ENCODE results near the gene SOS2.

The SOS2 gene

GRCh38 chr14:50233166-50233950 is 2.0 kb upstream of the SOS2 start:
- Histone ChIP-seq H3K4me2 (ENCODE audit: low read length) (no peak overlapping the region), H3K9me2 (replicated peaks; ENCODE audit: control insufficient read depth, low read length) (no peaks in the 10 kb centered on the region), H3F3A (ENCODE audit: control insufficient read depth, insufficient read depth) (no peaks in the 10 kb centered on the region), H3K36me3 (ENCODE audit: control insufficient read depth, low read length) (peaks cover 5% of the 10 kb centered on the region), H3K79me2 (ENCODE audit: control insufficient read depth, low read length) (peaks cover 26% of the 10 kb centered on the region), H3K27ac (ENCODE audit: low read depth, low read length) (no peak overlapping the region), H3K27me3 (ENCODE audit: control insufficient read depth, low read length) (no peaks in the 10 kb centered on the region), H3K9me3 (ENCODE audit: control insufficient read depth, insufficient read depth, low read length) (peaks cover 4% of the 10 kb centered on the region; the same call in 1 of the 2 replicates), H4K20me1 (ENCODE audit: control insufficient read depth, insufficient read depth, low read depth, low read length) (no peaks in the 10 kb centered on the region), H3K4me1 (ENCODE audit: control insufficient read depth, low read length) (peaks cover 33% of the 10 kb centered on the region), H3K4me3 (ENCODE audit: low read length) (no peak overlapping the region)
- TF ChIP-seq EZH2phosphoT487 (IDR thresholded peaks at IDR 0.05; ENCODE audit: borderline replicate concordance, low read length) (no peak), CTCF (IDR thresholded peaks at IDR 0.05; ENCODE audit: low read depth, low read length, poor library complexity, severe bottlenecking) (no peak)

- TF ChIP-seq EZH2phosphoT487 (IDR thresholded peaks at IDR 0.05; ENCODE audit: borderline replicate concordance, low read length) (no peak), CTCF (IDR thresholded peaks at IDR 0.05; ENCODE audit: low read depth, low read length, poor library complexity, severe bottlenecking) (no peak)
- Histone ChIP-seq H3K4me1 (ENCODE audit: control insufficient read depth, low read length) (peaks cover 26% of the 10 kb centered on the region), H4K20me1 (ENCODE audit: control insufficient read depth, insufficient read depth, low read depth, low read length) (no peaks in the 10 kb centered on the region), H3F3A (ENCODE audit: control insufficient read depth, insufficient read depth) (no peaks in the 10 kb centered on the region), H3K9me2 (replicated peaks; ENCODE audit: control insufficient read depth, low read length) (no peaks in the 10 kb centered on the region), H3K4me3 (ENCODE audit: low read length) (peak overlapping the region; percentile 70), H3K27ac (ENCODE audit: low read depth, low read length) (peak overlapping the region; percentile 61), H3K9me3 (ENCODE audit: control insufficient read depth, insufficient read depth, low read length) (peaks cover 5% of the 10 kb centered on the region; the same call in 1 of the 2 replicates), H3K27me3 (ENCODE audit: control insufficient read depth, low read length) (no peaks in the 10 kb centered on the region), H3K36me3 (ENCODE audit: control insufficient read depth, low read length) (peaks cover 6% of the 10 kb centered on the region), H3K4me2 (ENCODE audit: low read length) (peak overlapping the region; percentile 90), H3K79me2 (ENCODE audit: control insufficient read depth, low read length) (peaks cover 37% of the 10 kb centered on the region)
Observed at GRCh38 chr14:50232276-50232642, 881 bp upstream of the SOS2 start.

DNA sequence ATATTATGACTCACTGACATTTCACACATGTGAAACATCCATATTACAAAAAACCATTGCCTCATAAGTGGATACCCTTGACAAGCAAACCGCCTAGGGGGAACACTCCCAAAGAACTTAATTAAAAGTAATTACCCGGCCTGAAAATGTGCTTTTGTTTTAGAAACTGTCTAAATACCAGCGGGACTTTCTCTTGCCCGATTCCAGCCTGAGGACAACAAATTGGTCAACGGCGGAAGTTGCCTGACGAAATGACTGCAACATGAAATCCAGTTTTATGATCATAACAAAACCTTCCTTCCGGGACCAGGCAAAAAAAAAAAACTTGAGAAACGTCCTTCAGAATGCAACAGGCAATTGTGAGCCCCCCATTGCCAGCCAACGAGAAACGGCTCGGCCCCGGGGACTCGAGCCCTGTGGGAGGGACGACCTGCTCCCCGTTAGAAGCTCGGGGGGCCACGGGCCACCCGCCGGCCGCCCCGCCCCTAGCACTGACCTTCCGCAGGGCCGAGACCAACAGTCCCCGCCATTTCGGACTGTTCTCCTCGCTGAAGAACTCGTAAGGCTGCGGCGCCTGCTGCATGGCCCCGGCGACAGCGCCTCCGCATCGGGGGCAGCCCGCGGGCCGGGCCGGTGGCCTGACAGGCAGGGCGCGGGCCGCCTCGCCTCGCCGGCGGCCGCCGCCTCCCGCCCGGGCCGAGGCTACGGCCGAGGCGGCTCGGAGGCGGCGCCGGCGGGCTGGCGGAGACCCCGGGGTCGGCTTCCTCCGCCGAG is 490 bp downstream of the SOS2 start:
- H3K4me1 ChIP-seq (ENCODE audit: control insufficient read depth, low read length) = peaks cover 31% of the 10 kb centered on the region
- peaks cover 50% of the 10 kb centered on the region for H3K79me2 ChIP-seq (ENCODE audit: control insufficient read depth, low read length)
- H3K4me2 ChIP-seq (ENCODE audit: low read length) = peak overlapping the region; percentile 92
- H4K20me1 ChIP-seq (ENCODE audit: control insufficient read depth, insufficient read depth, low read depth, low read length) = no peaks in the 10 kb centered on the region
- H3K4me3 ChIP-seq (ENCODE audit: low read length) = peak overlapping the region; percentile 70
- no peaks in the 10 kb centered on the region for H3F3A ChIP-seq (ENCODE audit: control insufficient read depth, insufficient read depth)
- H3K27me3 ChIP-seq (ENCODE audit: control insufficient read depth, low read length) = no peaks in the 10 kb centered on the region
- no peaks in the 10 kb centered on the region for H3K9me2 ChIP-seq (replicated peaks; ENCODE audit: control insufficient read depth, low read length)
- peaks cover 5% of the 10 kb centered on the region; the same call in 1 of the 2 replicates for H3K9me3 ChIP-seq (ENCODE audit: control insufficient read depth, insufficient read depth, low read length)
- TF ChIP-seq CTCF (IDR thresholded peaks at IDR 0.05; ENCODE audit: low read depth, low read length, poor library complexity, severe bottlenecking) = no peak
- no peak for TF ChIP-seq EZH2phosphoT487 (IDR thresholded peaks at IDR 0.05; ENCODE audit: borderline replicate concordance, low read length)
- H3K36me3 ChIP-seq (ENCODE audit: control insufficient read depth, low read length) = peaks cover 6% of the 10 kb centered on the region
- peak overlapping the region; percentile 56 for H3K27ac ChIP-seq (ENCODE audit: low read depth, low read length)
